ENCODE results near the gene KIF26A. TPM values are rescaled to one million over a fixed set of nuclear protein-coding genes. Genes with fewer than 3 reads are reported as not detected.

Gene KIF26A
- total RNA-seq, 1 donor from 2014 or later = 7.0 TPM

GRCh38 chr14:104131968-104132732 lies 6.2 kb upstream of the KIF26A start:
- peaks cover 64% of the 10 kb centered on the region for H3K27me3 Mint-ChIP-seq
- no peak overlapping the region for H3K4me3 Mint-ChIP-seq (ENCODE audit: low read depth)
- peaks cover 12% of the 10 kb centered on the region for H3K9me3 Mint-ChIP-seq (ENCODE audit: low read depth)
- no peak for TF ChIP-seq CTCF (IDR thresholded peaks at IDR 0.05; ENCODE audit: unreplicated experiment)
- DNase-seq (ENCODE audit: low spot score, unreplicated experiment) = no peak
- no peaks in the 10 kb centered on the region for H3K36me3 Mint-ChIP-seq (ENCODE audit: insufficient read depth)
- H3K4me1 Mint-ChIP-seq (ENCODE audit: low read depth) = peaks cover 6% of the 10 kb centered on the region
- H3K27ac Mint-ChIP-seq = no peak overlapping the region

DNA sequence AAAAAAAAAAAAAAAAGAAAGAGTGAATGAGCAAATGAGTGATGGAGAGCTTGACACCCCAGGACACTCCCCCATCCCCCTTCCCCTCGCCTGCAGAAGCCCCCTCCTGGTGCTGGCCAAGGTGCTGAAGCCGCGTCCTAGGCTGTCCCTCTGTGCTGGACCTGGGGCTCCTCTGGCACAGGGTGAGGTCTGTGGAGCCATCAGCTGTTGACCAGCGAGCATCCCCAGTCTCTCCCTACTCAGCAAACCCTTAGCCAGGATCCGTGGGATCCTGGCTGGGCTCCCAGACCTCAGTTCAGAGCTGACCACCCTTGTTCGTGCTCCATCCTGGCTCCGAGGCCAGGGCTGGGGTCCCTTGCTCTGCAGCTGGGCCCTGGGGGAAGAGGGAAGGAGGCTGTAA lies 5.4 kb upstream of the KIF26A start:
- Mint-ChIP-seq H3K4me3 (ENCODE audit: low read depth) (no peak overlapping the region), H3K27me3 (peaks cover 61% of the 10 kb centered on the region), H3K4me1 (ENCODE audit: low read depth) (peaks cover 6% of the 10 kb centered on the region), H3K36me3 (ENCODE audit: insufficient read depth) (no peaks in the 10 kb centered on the region), H3K27ac (peak overlapping the region; percentile 41), H3K9me3 (ENCODE audit: low read depth) (peaks cover 12% of the 10 kb centered on the region)
- TF ChIP-seq CTCF (IDR thresholded peaks at IDR 0.05; ENCODE audit: unreplicated experiment) = no peak
- no peak for DNase-seq (ENCODE audit: low spot score, unreplicated experiment)

- peaks cover 59% of the 10 kb centered on the region for H3K27me3 Mint-ChIP-seq
Observed at GRCh38 chr14:104133496-104133895, 4.9 kb upstream of the KIF26A start.

GRCh38 chr14:104134061-104134965 lies 4.1 kb upstream of the KIF26A start:
- peaks cover 58% of the 10 kb centered on the region for H3K27me3 Mint-ChIP-seq
- H3K9me3 Mint-ChIP-seq (ENCODE audit: low read depth) = peaks cover 7% of the 10 kb centered on the region
- H3K36me3 Mint-ChIP-seq (ENCODE audit: insufficient read depth) = no peaks in the 10 kb centered on the region
- TF ChIP-seq CTCF (IDR thresholded peaks at IDR 0.05; ENCODE audit: unreplicated experiment) = no peak
- no peak for DNase-seq (ENCODE audit: low spot score, unreplicated experiment)
- no peak overlapping the region for H3K27ac Mint-ChIP-seq
- no peak overlapping the region for H3K4me3 Mint-ChIP-seq (ENCODE audit: low read depth)
- peaks cover 6% of the 10 kb centered on the region for H3K4me1 Mint-ChIP-seq (ENCODE audit: low read depth)

More at GRCh38 chr14:104133496-104133895, 4.9 kb upstream of the KIF26A start:
- no peak for TF ChIP-seq CTCF (IDR thresholded peaks at IDR 0.05; ENCODE audit: unreplicated experiment)
- H3K9me3 Mint-ChIP-seq (ENCODE audit: low read depth) = peaks cover 11% of the 10 kb centered on the region
- no peaks in the 10 kb centered on the region for H3K36me3 Mint-ChIP-seq (ENCODE audit: insufficient read depth)
- peak overlapping the region; percentile 41 for H3K27ac Mint-ChIP-seq
- DNase-seq (ENCODE audit: low spot score, unreplicated experiment) = no peak
- no peak overlapping the region for H3K4me3 Mint-ChIP-seq (ENCODE audit: low read depth)
- peaks cover 6% of the 10 kb centered on the region for H3K4me1 Mint-ChIP-seq (ENCODE audit: low read depth)

- Mint-ChIP-seq H3K36me3 (ENCODE audit: insufficient read depth) (no peaks in the 10 kb centered on the region), H3K9me3 (ENCODE audit: low read depth) (no peaks in the 10 kb centered on the region)
Observed at GRCh38 chr14:104135121-104135903, 3.1 kb upstream of the KIF26A start.

More at GRCh38 chr14:104135121-104135903, 3.1 kb upstream of the KIF26A start:
- peak overlapping the region; percentile 41 for H3K4me3 Mint-ChIP-seq (ENCODE audit: low read depth)
- peaks cover 6% of the 10 kb centered on the region for H3K4me1 Mint-ChIP-seq (ENCODE audit: low read depth)
- peaks cover 61% of the 10 kb centered on the region for H3K27me3 Mint-ChIP-seq
- peak; percentile 51 for TF ChIP-seq CTCF (IDR thresholded peaks at IDR 0.05; ENCODE audit: unreplicated experiment)
- no peak for DNase-seq (ENCODE audit: low spot score, unreplicated experiment)
- H3K27ac Mint-ChIP-seq = no peak overlapping the region

Data from progenitor cell of endocrine pancreas (in vitro differentiated cells).